Heart right ventricle (tissue), 16 donors: ENCODE measurements around the gene AZIN2. TPM values are rescaled to one million over a fixed set of nuclear protein-coding genes. Genes with fewer than 3 reads are reported as not detected.
"Not testable (repeated sequence)": the region's sequence is repeated elsewhere in the genome, so short reads cannot be mapped to it uniquely, and the experiment has no call there.

ENCODE experiments used
- ATAC-seq, 8 donors: fragments of 200-7000 bp; cut with Tn5 transposase; one replicate each; pipeline ENCODE4 v1.9.1; 2020; ENCODE audit warnings: mild to moderate bottlenecking in 8 of 8, moderate library complexity in 8 of 8, moderate number of reproducible peaks in 1 of 8
- DNase-seq, 2 donors: peaks; one replicate each; pipeline ENCODE4 v3.0.0-alpha.2; 2020
- H3K27ac ChIP-seq, 10 donors: fragments of 200-600 bp; sonication (generic) in 2 of 10; one replicate each; pipeline versions ENCODE4 v1.5.0 to v1.8.0; 2020 to 2022; ENCODE audit warnings: mild to moderate bottlenecking in 3 of 10
- H3K27me3 ChIP-seq, 7 donors: fragments of 200-600 bp; one replicate each; pipeline ENCODE4 v1.8.0; 2021 to 2022; ENCODE audit warnings: mild to moderate bottlenecking in 2 of 7
- H3K36me3 ChIP-seq, 9 donors: fragments of 200-600 bp; sonication (generic) in 1 of 9; one replicate each; pipeline versions ENCODE4 v1.5.0 to v1.8.0; 2020 to 2022; ENCODE audit warnings: mild to moderate bottlenecking in 2 of 9
- H3K4me1 ChIP-seq, 9 donors: fragments of 200-600 bp; sonication (generic) in 1 of 9; one replicate each; pipeline versions ENCODE4 v1.5.0 to v1.8.0; 2020 to 2022; ENCODE audit warnings: mild to moderate bottlenecking in 4 of 9
- H3K4me3 ChIP-seq, 10 donors: fragments of 200-600 bp; sonication (generic) in 2 of 10; one replicate each; pipeline versions ENCODE4 v1.5.0 to v1.8.0; 2020 to 2022; ENCODE audit warnings: mild to moderate bottlenecking in 7 of 10, moderate library complexity in 2 of 10
- H3K9me3 ChIP-seq, 11 donors: fragments of 200-600 bp in 10 of 11; sonication (generic) in 2 of 11; one replicate each; pipeline versions ENCODE4 v1.5.0 to v1.8.0; 2013 to 2022; ENCODE audit warnings: mild to moderate bottlenecking in 2 of 11, control low read depth in 1 of 11, moderate library complexity in 1 of 11
- CTCF ChIP-seq, 9 donors: fragments of 200-600 bp; sonication (generic) in 2 of 9; IDR thresholded peaks; one replicate each; pipeline versions ENCODE4 v1.5.0 to v1.8.0; 2021 to 2022; ENCODE audit warnings: antibody characterized with exemption in 9 of 9, mild to moderate bottlenecking in 5 of 9, moderate library complexity in 1 of 9
- WGBS, 2 donors: extraction: QIAGEN DNeasy Blood & Tissue Kit; methylation state at CpG; one replicate each; pipeline ENCODE4 v1.1.7; 2013; ENCODE audit warnings: inconsistent platforms in 1 of 2; 5-methylcytosine and 5-hydroxymethylcytosine counted together
- intact Hi-C, 10 donors: fragments of 100-400 bp; cut with DNase I; formaldehyde crosslinking; loops; one replicate each; pipeline versions ENCODE4 v1.11.1 to v1.14.2; 2022
- polyA plus RNA-seq, 2 donors: library from polyadenylated mRNA; stranded (reverse); fragments of 200-250 nt; gene quantifications; one replicate each; pipeline ENCODE4 v1.2.3, GENCODE V29; 2013
- total RNA-seq, 10 donors: library from RNA; stranded (reverse); fragmentation: NEBNext Ultra II Directional in 3 of 10; extraction: Animal tissue kit (Norgen Biotek cat#: 25700) in 3 of 10; gene quantifications; one replicate each; pipeline versions ENCODE4 v1.2.1 to v1.2.4, GENCODE V29; 2021 to 2023
- donor health status: Arrhythmogenic right ventricular cardiomyopathy.
- donor health status: ischemic (EF 13 %, LVEDD 7.1; RV severe dilation, severe dysfunction).
- donor health status: healthy with polysubstance abuse.
- donor health status: DM: no; HTN: yes; CAD: no.
- donor health status: DM: no; HTN: no; CAD: no.
- donor health status: ischemic (EF 25% LVEDD 6.9; RV normal size, moderate dysfunction).
- donor health status: ischemic (EF 25% LVEDD 5.7; RV mildly dilated, moderate dysfunction).
- donor health status: healthy.
- donor health status: DM: yes; HTN: yes; CAD: no.
- donor health status: Ischemic cardiomyopathy.
- donor health status: ischemic (EF 35%, LVEDD 5.7; RV mildly dilated, moderate dysfunction).
- donor health status: nonischemic (EF 11% LVEDD 7.7; RV severe dilation, severe dysfunction).
- donor health status: DM: yes; HTN: yes; CAD: no.
- donor health status: PGD.
- donor health status: ischemic (EF 29% LVEDD 5.4; RV normal size, mild dysfunction).
- donor health status: nonischemic (EF 23%, LVEDD 6.1; RV moderate dilation, normal function).

The AZIN2 gene
- total and polyA plus RNA-seq, 12 donors, result 1.1 to 6.9 (median 2.7) TPM

- DNase-seq (no peak), ATAC-seq (no peak)
- 84 to 86% methylated on average over 2 of the region's 2 CpGs for WGBS, 2 donors
- H3K27me3 ChIP-seq, result no peaks in the 10 kb centered on the region
- H3K36me3 ChIP-seq, result no peaks in the 10 kb centered on the region
- H3K4me1 ChIP-seq, result peaks cover 0 to 23% (median 19%) of the 10 kb centered on the region in 9 donors
- no peak overlapping the region for H3K27ac ChIP-seq
- intact Hi-C loops, result loop anchor here in 6 of 10 donors (10.0 kb wide), 4 partner anchors 164 to 324 kb away; no protein-coding TSS in a partner anchor
- H3K4me3 ChIP-seq, result no peak overlapping the region
- TF ChIP-seq CTCF (IDR thresholded peaks at IDR 0.05), result no peak
- no peaks in the 10 kb centered on the region for H3K9me3 ChIP-seq
These were observed 50.2 kb downstream of the AZIN2 start for GRCh38 chr1:33131191-33131590.

- no peak overlapping the region for H3K27ac ChIP-seq
- no peak overlapping the region for H3K4me3 ChIP-seq
- 96 to 97% methylated on average over 2 of the region's 2 CpGs for WGBS, 2 donors
- no peaks in the 10 kb centered on the region for H3K9me3 ChIP-seq
- ATAC-seq (no peak), DNase-seq (no peak)
- H3K4me1 ChIP-seq, result peaks cover 0 to 18% (median 12%) of the 10 kb centered on the region in 9 donors
- no peaks in the 10 kb centered on the region for H3K27me3 ChIP-seq
- H3K36me3 ChIP-seq, result no peaks in the 10 kb centered on the region
- no peak for TF ChIP-seq CTCF (IDR thresholded peaks at IDR 0.05)
- intact Hi-C loops, result loop anchor here in 6 of 10 donors (10.0 kb wide), 4 partner anchors 162 to 322 kb away; no protein-coding TSS in a partner anchor
These were observed 51.6 kb downstream of the AZIN2 start for GRCh38 chr1:33132549-33132948.

GRCh38 chr1:33133478-33134105 lies 52.6 kb downstream of the AZIN2 start:
- no peak overlapping the region for H3K27ac ChIP-seq
- WGBS, 2 donors, result 73 to 74% methylated on average over 10 of the region's 10 CpGs
- H3K27me3 ChIP-seq, result no peaks in the 10 kb centered on the region
- H3K4me1 ChIP-seq, result peaks cover 0 to 7% (median 2%) of the 10 kb centered on the region in 9 donors
- TF ChIP-seq CTCF (IDR thresholded peaks at IDR 0.05), result no peak
- intact Hi-C loops, result loop anchor here in 6 of 10 donors (10.0 kb wide), 4 partner anchors 161 to 321 kb away; no protein-coding TSS in a partner anchor
- no peaks in the 10 kb centered on the region for H3K9me3 ChIP-seq
- no peaks in the 10 kb centered on the region for H3K36me3 ChIP-seq
- ATAC-seq, result peak in 3 of 8 donors; percentile 16 to 50 (median 23)
- H3K4me3 ChIP-seq, result no peak overlapping the region
- no peak for DNase-seq

GRCh38 chr1:33136041-33136440 lies 55.1 kb downstream of the AZIN2 start:
- not testable (repeated sequence) for H3K27me3 ChIP-seq, H3K9me3 ChIP-seq, H3K27ac ChIP-seq, H3K36me3 ChIP-seq, H3K4me3 ChIP-seq, H3K4me1 ChIP-seq, DNase-seq, ATAC-seq
- 100% methylated on average over 1 of the region's 1 CpG for WGBS, 2 donors
- intact Hi-C loops, result loop anchor here in 6 of 10 donors (10.0 kb wide), 4 partner anchors 159 to 319 kb away; no protein-coding TSS in a partner anchor

- Histone ChIP-seq H3K36me3 (no peaks in the 10 kb centered on the region), H3K9me3 (no peaks in the 10 kb centered on the region), H3K27me3 (no peaks in the 10 kb centered on the region), H3K4me3 (no peak overlapping the region), H3K27ac (no peak overlapping the region), H3K4me1 (peaks cover 0 to 14% (median 2%) of the 10 kb centered on the region in 9 donors)
- ATAC-seq (peak in 4 of 8 donors; percentile 36 to 61 (median 50)), DNase-seq (peak; percentile 30 to 58)
- peak in 8 of 9 donors; percentile 36 to 67 (median 58) for TF ChIP-seq CTCF (IDR thresholded peaks at IDR 0.05)
- intact Hi-C loops, result loop anchor here in 6 of 10 donors (10.0 kb wide), 4 partner anchors 157 to 317 kb away; no protein-coding TSS in a partner anchor
- 27 to 39% methylated on average over 8 of the region's 8 CpGs for WGBS, 2 donors
These were observed 56.8 kb downstream of the AZIN2 start for GRCh38 chr1:33137800-33138199.
